HG03354 (cell line): ENCODE measurements around the gene TXN.

Experiments used
- ATAC-seq: cut with Tn5 transposase; IDR thresholded peaks from one replicate; pipeline ENCODE4 v1.9.1; 2021; ENCODE audit warnings: mild to moderate bottlenecking; ENCODE audit not compliant: unreplicated experiment, poor library complexity, severe bottlenecking

TXN gene

GRCh38 chr9:110256380-110257096, at the start of gene TXN:
TXN (minus strand) TSS chr9:110256507; CDS start chr9:110256435, 72 bp downstream.
- ATAC-seq, result peak; percentile 71

GRCh38 chr9:110303133-110303532, 46.8 kb upstream of the TXN start:
- no peak for ATAC-seq

DNA sequence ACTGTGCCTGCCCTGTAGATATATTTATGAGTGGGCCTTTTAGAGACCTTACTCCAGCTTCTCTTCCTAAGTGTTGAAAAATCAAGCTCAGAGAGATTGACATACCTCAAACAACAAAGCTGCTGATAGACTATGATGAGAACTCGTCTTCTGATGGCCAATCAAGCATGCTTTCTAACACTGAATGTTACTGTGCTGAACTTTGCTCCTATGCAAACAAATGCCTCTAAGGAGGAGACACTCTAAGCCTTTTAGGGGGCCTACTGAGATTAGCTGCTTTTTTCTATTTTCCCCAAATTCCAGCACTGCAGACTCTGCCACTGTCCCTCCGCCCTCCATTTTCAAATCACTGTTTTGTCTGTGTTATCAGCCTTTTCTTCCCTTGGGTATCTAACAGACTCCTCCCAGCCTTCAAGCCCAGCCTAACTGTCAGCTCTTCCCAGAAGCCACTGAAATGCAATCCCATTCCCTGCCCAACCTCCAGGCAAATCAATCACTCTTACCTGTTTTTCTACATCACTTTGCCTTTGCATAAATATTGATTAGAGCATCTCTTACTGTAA, 41.8 kb upstream of the TXN start:
- no peak for ATAC-seq

GRCh38 chr9:110293248-110293647, 36.9 kb upstream of the TXN start:
- ATAC-seq, result no peak

- no peak for ATAC-seq
These were observed 35.7 kb upstream of the TXN start for GRCh38 chr9:110291921-110292557.

GRCh38 chr9:110290001-110290400, 33.7 kb upstream of the TXN start:
- ATAC-seq, result no peak

DNA sequence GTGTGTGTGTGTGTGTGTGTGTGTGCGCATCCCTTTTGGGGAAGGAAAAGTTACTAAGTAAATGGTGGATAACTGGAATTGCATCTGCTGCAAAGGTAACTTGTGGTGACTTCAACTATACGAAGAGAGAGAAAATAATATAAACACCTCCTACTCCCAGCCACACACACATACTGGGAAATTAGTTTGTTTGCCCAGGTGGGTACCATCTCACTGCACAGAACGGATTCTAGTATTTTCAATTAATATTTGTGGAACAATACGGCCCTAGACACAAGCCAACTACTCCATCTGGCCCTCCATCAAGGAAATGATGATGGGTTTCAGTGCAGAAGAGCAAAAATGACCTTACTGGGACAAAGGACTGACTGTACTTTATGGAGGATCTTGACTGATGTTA, 32.2 kb upstream of the TXN start:
- ATAC-seq, result no peak

DNA sequence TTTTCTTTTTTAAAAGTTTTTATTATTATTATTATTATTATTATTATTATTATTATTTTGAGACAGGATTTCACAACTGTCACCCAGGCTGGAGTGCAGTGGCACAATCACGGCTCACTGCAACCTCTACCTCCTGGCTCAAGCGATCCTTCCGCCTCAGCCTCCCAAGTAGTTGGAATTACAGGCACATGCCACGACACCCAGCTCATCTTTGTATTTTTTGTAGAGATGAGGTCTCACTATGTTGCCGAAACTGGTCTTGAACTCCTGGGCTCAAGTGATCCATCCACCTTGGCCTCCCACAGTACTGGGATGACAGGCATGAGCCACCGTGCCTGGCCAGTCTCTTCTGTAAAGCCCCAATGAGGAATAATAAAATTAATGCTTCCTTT, 31.0 kb upstream of the TXN start:
- no peak for ATAC-seq

DNA sequence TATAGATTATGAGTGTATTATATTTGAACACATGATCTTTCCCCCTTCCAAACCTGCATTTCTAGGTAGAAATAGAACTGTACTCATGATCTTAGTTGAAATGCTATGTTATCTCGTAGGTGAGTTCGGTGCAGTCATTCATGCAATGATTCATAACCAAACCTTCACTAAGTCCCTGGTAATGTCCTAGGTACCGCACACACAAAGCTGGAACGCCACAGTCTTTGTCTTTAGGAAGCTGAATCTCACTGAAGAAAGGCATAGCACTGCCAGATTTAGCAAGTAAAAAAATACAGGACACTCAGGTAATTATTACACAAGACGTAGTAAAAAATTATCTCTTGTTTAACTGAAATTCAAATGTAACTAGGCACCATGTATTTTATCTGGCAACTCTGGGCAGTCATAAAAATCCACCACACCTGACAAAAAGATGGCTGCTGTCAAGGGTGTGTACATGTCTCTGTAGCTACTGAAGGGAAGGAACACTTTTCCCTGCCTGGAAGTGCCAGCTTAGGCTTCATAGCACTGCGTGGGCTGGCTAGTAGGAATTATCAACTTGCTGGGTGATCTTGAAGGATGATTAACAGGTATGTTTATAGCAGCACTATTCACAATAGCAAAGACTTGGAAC, 28.0 kb upstream of the TXN start:
- no peak for ATAC-seq

DNA sequence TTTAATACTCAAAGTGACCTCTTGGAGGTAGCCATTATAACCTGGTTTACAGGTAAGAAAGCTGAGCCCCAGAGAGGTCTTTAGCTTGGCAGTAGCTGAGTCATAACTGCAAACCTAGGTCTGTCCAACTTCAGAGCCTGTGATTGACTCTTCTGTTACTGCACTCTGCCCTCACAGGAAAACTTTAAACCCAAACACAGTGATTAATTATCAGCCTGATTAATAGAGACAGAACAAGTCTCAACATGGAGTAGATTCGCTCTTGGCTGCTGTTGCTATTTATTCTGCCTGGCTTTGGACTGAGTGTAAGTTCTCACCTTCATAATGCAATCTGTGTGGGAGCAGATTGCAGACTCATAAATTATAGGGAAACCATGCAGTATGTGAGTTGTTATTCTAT, 27.4 kb upstream of the TXN start:
- ATAC-seq, result no peak

DNA sequence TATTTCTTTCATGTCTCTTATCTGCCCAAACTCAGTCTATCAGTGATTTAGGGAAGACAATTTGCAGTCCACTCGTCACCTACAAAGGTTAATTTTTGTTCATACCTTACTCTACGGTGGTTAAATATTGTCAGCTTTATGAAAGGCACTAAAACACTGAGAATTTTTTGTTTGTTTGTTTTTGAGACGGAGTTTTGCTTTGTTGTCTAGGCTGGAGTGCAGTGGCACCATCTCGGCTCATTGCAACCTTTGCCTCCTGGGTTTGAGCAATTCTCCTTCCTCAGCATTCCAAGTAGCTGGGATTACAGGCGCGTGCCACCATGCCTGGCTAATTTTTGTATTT, 26.4 kb upstream of the TXN start:
- ATAC-seq, result no peak

GRCh38 chr9:110282018-110282738, 25.9 kb upstream of the TXN start:
- no peak for ATAC-seq

DNA sequence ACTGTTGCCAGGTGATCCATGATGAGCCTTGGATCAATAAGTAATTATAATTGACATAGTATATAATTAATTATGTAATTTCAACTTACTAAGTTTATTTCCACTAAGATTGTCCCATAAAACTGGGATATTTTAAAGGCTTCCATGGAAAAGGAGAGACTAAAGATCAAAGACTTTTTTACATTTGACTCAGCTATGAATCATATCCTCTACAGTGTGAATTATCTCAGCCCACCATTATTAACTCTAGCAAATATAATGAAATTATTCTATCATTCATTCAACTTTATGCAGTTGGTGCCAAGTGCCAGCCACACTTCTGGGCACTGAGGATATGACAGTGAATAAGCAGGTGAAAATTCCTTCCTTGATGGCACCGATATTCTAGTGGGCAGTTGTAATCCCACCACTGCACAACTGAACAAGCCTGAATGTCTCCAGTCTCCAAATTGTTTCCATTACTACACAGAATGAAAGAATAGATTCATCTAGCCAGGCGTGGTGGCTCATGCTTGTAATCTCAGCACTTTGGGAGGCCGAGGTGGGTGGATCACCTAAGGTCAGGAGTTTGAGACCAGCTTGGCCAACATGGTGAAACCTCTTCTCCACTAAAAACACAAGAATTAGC, 21.9 kb upstream of the TXN start:
- ATAC-seq, result no peak

GRCh38 chr9:110276781-110277180, 20.5 kb upstream of the TXN start:
- ATAC-seq, result no peak

- no peak for ATAC-seq
These were observed 14.1 kb upstream of the TXN start for GRCh38 chr9:110270211-110270995.

- ATAC-seq, result no peak
These were observed 10.5 kb upstream of the TXN start for GRCh38 chr9:110266795-110267194.

- no peak for ATAC-seq
These were observed 5.3 kb upstream of the TXN start for GRCh38 chr9:110261632-110262031.

DNA sequence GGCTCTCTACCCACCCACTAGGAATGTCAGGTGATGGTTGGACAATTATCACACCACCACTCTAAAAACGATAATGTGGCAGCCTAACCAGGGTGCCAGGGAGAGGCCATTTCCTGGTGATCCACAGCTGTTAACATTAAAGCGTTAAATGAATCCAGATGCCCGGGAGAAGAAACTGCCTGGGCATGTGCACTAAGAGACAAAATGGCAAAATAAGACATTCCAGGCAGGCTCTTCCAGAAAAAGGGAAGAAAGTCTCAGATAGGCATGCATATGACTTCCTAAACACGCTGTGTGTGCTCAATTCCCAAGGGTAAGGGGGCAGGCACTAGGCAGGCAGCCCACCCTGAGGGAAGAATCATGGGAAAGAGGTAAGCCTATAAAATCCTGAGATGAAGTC, 4.6 kb upstream of the TXN start:
- no peak for ATAC-seq

DNA sequence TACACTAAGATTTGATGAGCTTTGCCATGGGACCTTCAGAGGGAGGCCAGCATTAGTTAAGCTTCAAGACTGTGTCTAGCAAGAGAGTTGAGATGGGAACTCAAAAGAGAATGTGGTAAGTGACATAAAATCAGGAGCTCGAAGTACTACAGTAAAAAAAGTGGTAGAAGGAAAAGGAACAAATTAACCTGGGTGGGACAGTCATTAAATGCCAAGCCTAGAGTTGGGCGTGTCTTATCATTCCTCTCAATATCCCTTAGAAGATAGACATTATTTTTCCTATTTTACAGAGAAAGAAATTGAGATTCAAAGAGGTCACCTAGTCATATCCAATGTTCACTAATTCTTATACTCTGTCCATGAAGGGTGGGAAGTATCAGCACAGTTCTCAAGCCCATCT, 3.3 kb upstream of the TXN start:
- no peak for ATAC-seq
